ENCODE data around the gene PARD3. TPM values are rescaled to one million over a fixed set of nuclear protein-coding genes. Genes with fewer than 3 reads are reported as not detected.

The PARD3 gene
- total and polyA plus RNA-seq, 2 donors from 2014 or later: 21.1 to 47.5 TPM

DNA sequence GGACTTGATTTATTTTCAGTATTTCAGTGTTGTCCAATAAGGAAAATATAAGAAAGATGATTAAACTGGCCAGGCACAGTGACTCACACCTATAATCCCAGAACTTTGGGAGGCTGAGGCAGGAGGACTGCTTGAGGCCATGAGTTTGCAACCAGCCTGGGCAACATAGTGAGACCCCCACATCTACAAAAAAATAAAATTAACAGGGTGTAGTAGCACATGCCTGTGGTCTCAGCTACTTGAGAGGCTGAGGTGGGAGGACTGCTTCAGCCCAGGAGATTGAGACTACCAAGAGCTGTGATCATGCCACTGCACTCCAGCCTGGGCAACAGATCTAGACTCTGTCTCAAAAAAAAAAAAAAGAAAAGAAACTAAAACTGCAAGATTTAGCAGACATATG, 138.0 kb downstream of the PARD3 start:
- no peaks in the 10 kb centered on the region for H3K27me3 ChIP-seq (ENCODE audit: control insufficient read depth, insufficient read depth, low read length)
- H3K4me1 ChIP-seq (ENCODE audit: control insufficient read depth in 2 of 3, insufficient read depth in 2 of 3, low read depth in 1 of 3, low read length in 3 of 3): no peaks in the 10 kb centered on the region
- FAIRE-seq (no peak), DNase-seq (no peak)
- no peak overlapping the region for H3K4me3 ChIP-seq (ENCODE audit: low read length in 3 of 3)
- H3K9ac ChIP-seq (ENCODE audit: low read length in 3 of 3): no peak overlapping the region
- H3K36me3 ChIP-seq (ENCODE audit: control insufficient read depth in 2 of 3, insufficient read depth in 3 of 3, low read length in 3 of 3): no peaks in the 10 kb centered on the region
- no peak overlapping the region for H3K27ac ChIP-seq (ENCODE audit: low read depth in 2 of 2, low read length in 2 of 2)
- no peaks in the 10 kb centered on the region for H3K9me3 ChIP-seq (ENCODE audit: control insufficient read depth in 2 of 3, insufficient read depth in 1 of 3, low read length in 3 of 3)
- TF ChIP-seq, protein P1, sequence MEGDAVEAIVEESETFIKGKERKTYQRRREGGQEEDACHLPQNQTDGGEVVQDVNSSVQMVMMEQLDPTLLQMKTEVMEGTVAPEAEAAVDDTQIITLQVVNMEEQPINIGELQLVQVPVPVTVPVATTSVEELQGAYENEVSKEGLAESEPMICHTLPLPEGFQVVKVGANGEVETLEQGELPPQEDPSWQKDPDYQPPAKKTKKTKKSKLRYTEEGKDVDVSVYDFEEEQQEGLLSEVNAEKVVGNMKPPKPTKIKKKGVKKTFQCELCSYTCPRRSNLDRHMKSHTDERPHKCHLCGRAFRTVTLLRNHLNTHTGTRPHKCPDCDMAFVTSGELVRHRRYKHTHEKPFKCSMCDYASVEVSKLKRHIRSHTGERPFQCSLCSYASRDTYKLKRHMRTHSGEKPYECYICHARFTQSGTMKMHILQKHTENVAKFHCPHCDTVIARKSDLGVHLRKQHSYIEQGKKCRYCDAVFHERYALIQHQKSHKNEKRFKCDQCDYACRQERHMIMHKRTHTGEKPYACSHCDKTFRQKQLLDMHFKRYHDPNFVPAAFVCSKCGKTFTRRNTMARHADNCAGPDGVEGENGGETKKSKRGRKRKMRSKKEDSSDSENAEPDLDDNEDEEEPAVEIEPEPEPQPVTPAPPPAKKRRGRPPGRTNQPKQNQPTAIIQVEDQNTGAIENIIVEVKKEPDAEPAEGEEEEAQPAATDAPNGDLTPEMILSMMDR (IDR thresholded peaks at IDR 0.05; ENCODE audit: borderline replicate concordance, extremely low read depth, insufficient read depth): no peak
- intact Hi-C loops (cut with DNase I): no loop called here

DNA sequence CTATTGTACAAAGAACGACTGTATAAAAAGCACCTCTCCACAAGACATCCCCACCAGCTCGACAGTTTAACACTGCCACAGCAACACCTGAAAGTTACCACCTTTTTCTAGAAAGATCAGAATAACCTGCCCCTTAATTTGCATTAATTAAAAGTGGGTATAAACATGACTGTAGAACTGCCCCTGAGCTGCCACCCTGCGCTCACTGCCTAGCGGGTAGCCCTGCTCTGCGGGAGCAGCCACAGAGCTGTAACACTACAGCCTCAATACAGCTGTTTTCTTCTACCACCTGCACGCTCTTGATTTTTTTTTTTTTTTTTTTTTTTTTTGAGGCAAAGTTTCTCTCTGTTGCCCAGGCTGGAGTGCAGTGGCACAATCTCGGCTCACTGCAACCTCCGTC, 140.9 kb downstream of the PARD3 start:
- FAIRE-seq: no peak
- no peak for DNase-seq
- intact Hi-C loops (cut with DNase I): no loop called here

DNA sequence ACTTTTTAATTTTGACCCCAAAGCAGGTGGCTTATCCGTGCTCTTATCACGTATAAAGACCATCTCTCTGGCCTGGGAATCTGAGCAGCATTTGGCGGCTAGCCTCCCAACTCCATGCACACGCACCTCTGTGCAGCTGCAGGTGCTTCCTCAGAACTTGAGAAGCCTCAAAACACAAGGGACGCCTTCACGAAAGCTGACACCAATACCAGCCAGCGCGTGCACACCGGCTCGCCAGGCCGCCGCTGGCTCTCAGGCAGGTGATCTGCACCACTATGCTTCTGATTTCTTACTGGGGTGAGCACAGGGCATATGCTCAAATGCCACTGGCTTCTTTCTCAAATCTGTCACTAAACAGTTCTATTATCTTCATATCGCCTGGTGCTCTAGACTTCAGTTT, 145.0 kb downstream of the PARD3 start:
- Histone ChIP-seq H3K9me3 (ENCODE audit: control insufficient read depth in 2 of 3, insufficient read depth in 1 of 3, low read length in 3 of 3) (no peaks in the 10 kb centered on the region), H3K4me3 (ENCODE audit: low read length in 3 of 3) (no peak overlapping the region), H3K4me1 (ENCODE audit: control insufficient read depth in 2 of 3, insufficient read depth in 2 of 3, low read depth in 1 of 3, low read length in 3 of 3) (no peaks in the 10 kb centered on the region), H3K27me3 (ENCODE audit: control insufficient read depth, insufficient read depth, low read length) (no peaks in the 10 kb centered on the region), H3K36me3 (ENCODE audit: control insufficient read depth in 2 of 3, insufficient read depth in 3 of 3, low read length in 3 of 3) (no peaks in the 10 kb centered on the region), H3K27ac (ENCODE audit: low read depth in 2 of 2, low read length in 2 of 2) (no peak overlapping the region), H3K9ac (ENCODE audit: low read length in 3 of 3) (no peak overlapping the region)
- intact Hi-C loops (cut with DNase I): no loop called here
- DNase-seq (peak in 2 of 5 donors; percentile 62 to 73), FAIRE-seq (no peak)
- TF ChIP-seq, protein P1 (IDR thresholded peaks at IDR 0.05; ENCODE audit: borderline replicate concordance, extremely low read depth, insufficient read depth): no peak

More for the DNA sequence above, 140.9 kb downstream of the PARD3 start:
- Histone ChIP-seq H3K27ac (ENCODE audit: low read depth in 2 of 2, low read length in 2 of 2) (no peak overlapping the region), H3K4me3 (ENCODE audit: low read length in 3 of 3) (no peak overlapping the region), H3K27me3 (ENCODE audit: control insufficient read depth, insufficient read depth, low read length) (no peaks in the 10 kb centered on the region), H3K9me3 (ENCODE audit: control insufficient read depth in 2 of 3, insufficient read depth in 1 of 3, low read length in 3 of 3) (no peaks in the 10 kb centered on the region), H3K9ac (ENCODE audit: low read length in 3 of 3) (no peak overlapping the region), H3K4me1 (ENCODE audit: control insufficient read depth in 2 of 3, insufficient read depth in 2 of 3, low read depth in 1 of 3, low read length in 3 of 3) (no peaks in the 10 kb centered on the region), H3K36me3 (ENCODE audit: control insufficient read depth in 2 of 3, insufficient read depth in 3 of 3, low read length in 3 of 3) (no peaks in the 10 kb centered on the region)
- TF ChIP-seq, protein P1 (IDR thresholded peaks at IDR 0.05; ENCODE audit: borderline replicate concordance, extremely low read depth, insufficient read depth): no peak

DNA sequence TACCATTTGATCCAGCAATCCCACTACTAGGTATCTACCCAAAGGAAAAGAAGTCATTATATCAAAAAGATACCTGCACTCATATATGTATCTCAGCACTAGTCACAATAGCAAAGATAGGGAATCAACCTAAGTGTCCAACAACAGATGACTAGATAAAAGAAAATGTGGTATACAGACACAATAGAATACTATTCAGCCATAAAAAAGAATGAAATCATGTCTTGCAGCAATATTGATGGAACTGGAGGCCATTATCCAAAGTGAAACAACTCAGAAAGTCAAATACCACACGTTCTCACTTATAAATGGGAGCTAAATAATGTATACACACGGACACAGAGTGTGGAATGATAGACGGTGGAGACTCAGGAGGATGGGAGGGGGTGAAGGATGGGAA, 146.0 kb downstream of the PARD3 start:
- intact Hi-C loops (cut with DNase I): no loop called here

More for the DNA sequence above, 146.0 kb downstream of the PARD3 start:
- TF ChIP-seq, protein P1 (IDR thresholded peaks at IDR 0.05; ENCODE audit: borderline replicate concordance, extremely low read depth, insufficient read depth): no peak
- Histone ChIP-seq H3K27me3 (ENCODE audit: control insufficient read depth, insufficient read depth, low read length) (no peaks in the 10 kb centered on the region), H3K9me3 (ENCODE audit: control insufficient read depth in 2 of 3, insufficient read depth in 1 of 3, low read length in 3 of 3) (no peaks in the 10 kb centered on the region), H3K4me1 (ENCODE audit: control insufficient read depth in 2 of 3, insufficient read depth in 2 of 3, low read depth in 1 of 3, low read length in 3 of 3) (no peaks in the 10 kb centered on the region), H3K9ac (ENCODE audit: low read length in 3 of 3) (no peak overlapping the region), H3K27ac (ENCODE audit: low read depth in 2 of 2, low read length in 2 of 2) (no peak overlapping the region), H3K36me3 (ENCODE audit: control insufficient read depth in 2 of 3, insufficient read depth in 3 of 3, low read length in 3 of 3) (no peaks in the 10 kb centered on the region), H3K4me3 (ENCODE audit: low read length in 3 of 3) (no peak overlapping the region)
- FAIRE-seq (no peak), DNase-seq (no peak)

Data from kidney (tissue), 14 donors.